ENCODE data around the gene CLDN15. TPM values are rescaled to one million over a fixed set of nuclear protein-coding genes. Genes with fewer than 3 reads are reported as not detected.
A peak's percentile ranks its signal among the peaks of the same experiment; 100 is the strongest.

Gene CLDN15
- total RNA-seq, 3 donors from 2014 or later: 14.6 to 23.7 (median 15.9) TPM

DNA sequence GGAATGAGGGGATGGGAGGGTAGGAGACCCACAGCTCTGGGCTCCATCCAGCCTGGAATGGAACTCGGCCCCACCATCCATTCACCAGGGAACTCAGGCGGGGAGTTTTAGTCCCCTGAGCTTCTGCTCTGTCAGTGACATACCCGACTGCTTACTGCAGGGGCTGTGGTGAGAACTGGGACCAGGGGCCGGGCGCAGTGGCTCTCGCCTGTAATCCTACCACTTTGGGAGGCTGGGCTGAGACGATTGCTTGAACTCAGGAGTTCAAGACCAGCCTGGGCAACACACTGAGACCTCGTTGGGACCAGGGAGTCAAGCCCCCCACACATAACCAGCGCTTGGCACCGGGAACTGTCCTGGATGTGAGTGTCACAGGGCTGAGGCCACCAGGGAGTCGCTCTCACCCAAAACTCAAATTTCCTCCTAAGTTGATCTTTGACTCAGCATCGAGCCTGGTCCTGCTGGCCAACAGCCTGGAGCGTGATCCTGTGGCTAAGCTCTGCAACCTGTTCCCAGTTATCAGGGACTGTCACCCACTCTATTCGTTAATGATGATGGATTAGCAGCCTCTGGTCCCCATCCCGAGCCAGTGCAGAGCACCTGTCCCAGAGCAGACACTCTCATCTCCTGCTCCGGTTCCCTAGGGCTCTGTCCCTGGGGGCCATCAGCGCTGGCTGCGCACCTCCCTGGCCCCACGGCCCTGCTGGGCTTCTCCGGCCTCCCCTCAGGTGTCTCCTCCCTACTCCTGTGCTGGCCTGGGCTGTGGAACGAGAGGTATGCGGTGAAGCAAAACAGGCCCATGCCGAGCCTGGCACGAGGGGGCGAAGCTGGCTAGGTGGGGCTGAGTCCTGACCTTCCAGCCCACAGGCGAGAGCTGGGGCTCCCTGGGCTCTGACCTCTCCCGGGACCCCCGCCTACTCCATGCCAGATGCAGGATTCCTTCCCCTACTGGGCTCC lies 902 bp upstream of the CLDN15 start:
- intact Hi-C loops (cut with DNase I, micrococcal nuclease): no loop called here
- Histone ChIP-seq H3K36me3 (ENCODE audit: low read depth) (no peaks in the 10 kb centered on the region), H3K4me3 (no peak overlapping the region), H3K9me3 (no peaks in the 10 kb centered on the region), H3K4me1 (ENCODE audit: low read depth) (peaks cover 20% of the 10 kb centered on the region)
- TF ChIP-seq, protein P1, sequence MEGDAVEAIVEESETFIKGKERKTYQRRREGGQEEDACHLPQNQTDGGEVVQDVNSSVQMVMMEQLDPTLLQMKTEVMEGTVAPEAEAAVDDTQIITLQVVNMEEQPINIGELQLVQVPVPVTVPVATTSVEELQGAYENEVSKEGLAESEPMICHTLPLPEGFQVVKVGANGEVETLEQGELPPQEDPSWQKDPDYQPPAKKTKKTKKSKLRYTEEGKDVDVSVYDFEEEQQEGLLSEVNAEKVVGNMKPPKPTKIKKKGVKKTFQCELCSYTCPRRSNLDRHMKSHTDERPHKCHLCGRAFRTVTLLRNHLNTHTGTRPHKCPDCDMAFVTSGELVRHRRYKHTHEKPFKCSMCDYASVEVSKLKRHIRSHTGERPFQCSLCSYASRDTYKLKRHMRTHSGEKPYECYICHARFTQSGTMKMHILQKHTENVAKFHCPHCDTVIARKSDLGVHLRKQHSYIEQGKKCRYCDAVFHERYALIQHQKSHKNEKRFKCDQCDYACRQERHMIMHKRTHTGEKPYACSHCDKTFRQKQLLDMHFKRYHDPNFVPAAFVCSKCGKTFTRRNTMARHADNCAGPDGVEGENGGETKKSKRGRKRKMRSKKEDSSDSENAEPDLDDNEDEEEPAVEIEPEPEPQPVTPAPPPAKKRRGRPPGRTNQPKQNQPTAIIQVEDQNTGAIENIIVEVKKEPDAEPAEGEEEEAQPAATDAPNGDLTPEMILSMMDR (IDR thresholded peaks at IDR 0.05): no peak
- ATAC-seq (no peak), DNase-seq (no peak)

DNA sequence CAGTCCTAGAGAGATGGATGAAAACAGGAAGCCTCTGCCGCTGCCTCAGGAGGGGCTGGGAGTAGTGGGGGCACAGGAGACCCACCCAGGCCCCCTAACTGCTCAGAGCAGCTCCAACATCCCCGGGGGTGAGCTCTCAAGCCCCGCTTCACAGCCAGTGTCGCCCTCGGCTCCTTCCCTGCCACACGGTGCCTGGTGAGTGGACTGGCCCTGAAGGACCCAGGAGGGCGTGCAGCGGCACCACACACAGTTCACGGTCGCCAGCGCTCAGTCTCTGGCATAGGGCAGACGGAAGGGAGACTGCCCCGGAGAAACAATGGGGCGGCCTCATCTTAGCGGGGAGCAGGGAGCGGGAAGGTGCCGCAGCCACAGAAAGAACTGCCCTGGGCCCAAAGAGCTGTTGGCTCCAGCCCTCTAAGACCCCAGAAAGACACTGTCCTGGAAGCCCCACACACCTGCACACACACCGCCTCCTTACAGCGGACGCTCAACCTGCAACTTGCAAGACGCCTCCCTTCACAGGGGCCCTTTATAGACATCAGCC lies 1.2 kb downstream of the CLDN15 start:
- DNase-seq (peak in 2 of 3 donors; percentile 40 to 57), ATAC-seq (peak; percentile 8)
- no peaks in the 10 kb centered on the region for H3K9me3 ChIP-seq
- no peaks in the 10 kb centered on the region for H3K36me3 ChIP-seq (ENCODE audit: low read depth)
- intact Hi-C loops (cut with DNase I, micrococcal nuclease): no loop called here
- peaks cover 33% of the 10 kb centered on the region for H3K4me1 ChIP-seq (ENCODE audit: low read depth)
- TF ChIP-seq, protein P1 (IDR thresholded peaks at IDR 0.05): no peak
- H3K4me3 ChIP-seq: no peak overlapping the region

DNA sequence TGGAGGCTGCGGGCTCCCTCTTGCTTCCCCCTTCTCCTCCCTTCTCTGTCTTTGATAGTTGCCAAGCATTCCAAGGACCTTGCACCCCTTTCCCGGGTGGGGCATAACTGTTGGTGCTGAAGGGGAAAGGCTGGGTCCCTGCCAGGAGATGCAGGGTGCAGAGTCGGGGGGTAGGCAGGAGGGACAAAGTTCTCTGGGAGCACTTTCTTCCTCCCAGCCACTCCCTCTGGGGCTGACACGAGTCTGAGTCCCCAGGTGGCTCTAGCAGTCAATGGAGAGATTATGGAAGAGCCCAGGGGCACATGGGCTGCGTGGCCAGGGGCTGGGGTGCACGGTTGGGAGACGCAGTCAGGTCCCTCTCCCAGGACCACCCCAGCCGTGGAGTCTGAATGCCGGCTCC lies 2.1 kb downstream of the CLDN15 start:
- intact Hi-C loops (cut with DNase I, micrococcal nuclease): no loop called here
- Histone ChIP-seq H3K4me1 (ENCODE audit: low read depth) (peaks cover 34% of the 10 kb centered on the region), H3K9me3 (no peaks in the 10 kb centered on the region), H3K4me3 (no peak overlapping the region), H3K36me3 (ENCODE audit: low read depth) (no peaks in the 10 kb centered on the region)
- DNase-seq (peak in 2 of 3 donors; percentile 80 to 84), ATAC-seq (peak; percentile 34)
- TF ChIP-seq, protein P1 (IDR thresholded peaks at IDR 0.05): no peak

DNA sequence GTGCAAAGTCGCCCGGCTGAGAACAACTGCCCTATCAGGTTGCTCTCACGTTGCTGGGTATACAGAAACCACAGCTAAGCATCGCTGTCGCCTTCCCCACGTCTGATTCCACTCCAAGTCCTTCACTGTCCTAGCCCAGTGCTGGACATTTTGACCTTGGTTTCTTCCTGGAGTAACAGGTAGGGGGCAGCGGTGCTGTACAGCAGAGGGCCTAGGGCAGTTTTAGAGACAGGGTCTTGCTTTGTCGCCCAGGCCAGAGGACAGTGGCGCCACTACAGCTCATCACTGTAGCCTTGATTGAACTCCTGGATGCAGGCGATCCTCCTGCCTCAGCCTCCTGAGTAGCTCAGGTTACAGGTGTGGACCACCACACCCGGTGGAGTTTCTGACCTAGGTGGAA lies 2.6 kb downstream of the CLDN15 start:
- H3K4me1 ChIP-seq (ENCODE audit: low read depth): peaks cover 34% of the 10 kb centered on the region
- intact Hi-C loops (cut with DNase I, micrococcal nuclease): no loop called here
- DNase-seq: peak in 1 of 3 donors; percentile 39
- TF ChIP-seq, protein P1 (IDR thresholded peaks at IDR 0.05): no peak
- no peaks in the 10 kb centered on the region for H3K36me3 ChIP-seq (ENCODE audit: low read depth)
- peak; percentile 1 for ATAC-seq
- no peaks in the 10 kb centered on the region for H3K9me3 ChIP-seq
- no peak overlapping the region for H3K4me3 ChIP-seq

DNA sequence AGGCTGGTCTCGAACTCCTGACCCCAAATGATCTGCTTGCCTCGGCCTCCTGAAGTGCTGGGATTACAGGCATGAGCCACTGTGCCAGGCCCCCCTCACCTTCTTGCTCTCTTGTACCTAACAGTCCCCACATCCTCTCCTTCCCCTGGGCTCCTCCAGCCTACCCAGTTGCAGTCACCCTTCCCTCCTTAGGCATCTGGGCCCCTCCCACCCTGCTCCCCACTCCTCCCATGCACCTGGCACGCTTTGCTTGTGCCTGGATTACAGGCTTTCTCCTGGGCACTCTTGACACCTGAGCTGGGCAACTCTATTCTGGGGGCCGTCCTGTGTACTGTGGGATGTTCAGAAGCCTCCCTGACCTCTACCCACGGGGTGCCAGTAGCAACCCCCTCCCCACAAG lies 3.0 kb downstream of the CLDN15 start:
- Histone ChIP-seq H3K4me3 (no peak overlapping the region), H3K36me3 (ENCODE audit: low read depth) (no peaks in the 10 kb centered on the region), H3K9me3 (no peaks in the 10 kb centered on the region), H3K4me1 (ENCODE audit: low read depth) (peaks cover 34% of the 10 kb centered on the region)
- no peak for ATAC-seq
- intact Hi-C loops (cut with DNase I, micrococcal nuclease): no loop called here
- TF ChIP-seq, protein P1 (IDR thresholded peaks at IDR 0.05): no peak
- DNase-seq: peak in 2 of 3 donors; percentile 55 to 64
